Panc1 (cell line): ENCODE data around the gene CLPX. TPM values are rescaled to one million over a fixed set of nuclear protein-coding genes. Genes with fewer than 3 reads are reported as not detected.
A peak's percentile ranks its signal among the peaks of the same experiment; 100 is the strongest.

Source experiments
- ATAC-seq: fragments of 200-7000 bp; cut with Tn5 transposase; 2 replicates; pipeline ENCODE4 v1.9.1; 2020; ENCODE audit warnings: mild to moderate bottlenecking, moderate library complexity
- BruUV-seq: library from RNA; stranded (reverse); fragments of 400-500 nt; replicated peaks from 2 replicates; lab custom pipeline; 2021; lab: Mats Ljungman, UMichigan
- CTCF ChIA-PET: fragments of 300-600 bp; sonication (Branson Sonifier 250); formaldehyde crosslinking; loops from one replicate; lab custom pipeline; 2022; ENCODE audit warnings: antibody characterized with exemption; lab: Charles Lee
- POLR2A ChIA-PET: fragments of 300-600 bp; sonication (Branson Sonifier 250); formaldehyde crosslinking; loops from one replicate; lab custom pipeline; 2022; ENCODE audit warnings: antibody characterized with exemption; lab: Charles Lee
- DNase-seq: peaks from one replicate; pipeline ENCODE4 v3.0.0-alpha.2; 2010; ENCODE audit warnings: low read depth, low spot score
- H3K27ac ChIP-seq: 2 replicates; pipeline ENCODE4 v1.5.1; 2011; ENCODE audit warnings: mild to moderate bottlenecking, low read length, inconsistent platforms
- H3K27me3 ChIP-seq: fragments of 200-500 bp; sonication (Bioruptor generic); 2 replicates; pipeline ENCODE4 v1.6.0; 2014; ENCODE audit warnings: low read length, inconsistent platforms; ENCODE audit not compliant: control insufficient read depth, insufficient read depth
- H3K36me3 ChIP-seq: fragments of 200-500 bp; sonication (Bioruptor generic); 2 replicates; pipeline ENCODE4 v1.5.1; 2014; ENCODE audit warnings: inconsistent platforms, mild to moderate bottlenecking, low read length, moderate library complexity; ENCODE audit not compliant: control insufficient read depth, insufficient read depth
- H3K4me1 ChIP-seq: 2 replicates; pipeline ENCODE4 v1.5.1; 2011; ENCODE audit warnings: inconsistent platforms, mild to moderate bottlenecking, low read length, moderate library complexity; ENCODE audit not compliant: control insufficient read depth, insufficient read depth
- H3K4me3 ChIP-seq, 2 experiments: 2 replicates each; pipeline ENCODE4 v1.5.1; 2011 to 2012; ENCODE audit warnings: low read depth in 2 of 2, low read length in 2 of 2, mild to moderate bottlenecking in 2 of 2, inconsistent platforms in 1 of 2, moderate library complexity in 1 of 2
- H3K9me3 ChIP-seq: fragments of 200-500 bp; sonication (Bioruptor generic); 2 replicates; pipeline ENCODE4 v1.5.1; 2014; ENCODE audit warnings: low read depth, mild to moderate bottlenecking, inconsistent platforms, low read length, moderate library complexity; ENCODE audit not compliant: control insufficient read depth, insufficient read depth
- POLR2AphosphoS5 ChIP-seq: IDR thresholded peaks from 2 replicates; pipeline ENCODE4 v1.6.1; 2012; ENCODE audit warnings: mild to moderate bottlenecking, low read depth, low read length, moderate library complexity
- SIN3A ChIP-seq: IDR thresholded peaks from 2 replicates; pipeline ENCODE4 v1.6.1; 2012; ENCODE audit warnings: low read depth, mild to moderate bottlenecking, low read length, moderate library complexity, borderline replicate concordance; ENCODE audit not compliant: insufficient read depth
- TCF7L2 ChIP-seq: IDR thresholded peaks from 2 replicates; pipeline ENCODE4 v1.6.1; 2011; ENCODE audit warnings: mild to moderate bottlenecking, low read depth, low read length, inconsistent platforms
- in situ Hi-C: cut with HindIII; loops from 2 replicates; pipeline ENCODE4 v1.10.0; 2016; ENCODE audit warnings: low sequenced_read_pairs, low pct_unique_long_range_greater_than_20kb
- intact Hi-C: fragments of 100-400 bp; cut with micrococcal nuclease; formaldehyde crosslinking; loops from one replicate; pipeline ENCODE4 v1.10.0; 2022; ENCODE audit not compliant: unreplicated experiment
- total RNA-seq: library from RNA; stranded (reverse); gene quantifications from one replicate; pipeline ENCODE4 v1.2.1, GENCODE V29; 2021; ENCODE audit not compliant: unreplicated experiment
- TF ChIP-seq, protein P1 (sequence below): fragments of 450-650 bp; IDR thresholded peaks from 2 replicates; pipeline ENCODE4 v1.5.1; 2017; ENCODE audit warnings: mild to moderate bottlenecking
- TF ChIP-seq, protein P2 (sequence below), 2 experiments: IDR thresholded peaks; 2 replicates each; pipeline ENCODE4 v1.6.1; 2011 to 2012; ENCODE audit warnings: low read depth in 2 of 2, control low read depth in 1 of 2, low read length in 1 of 2, mild to moderate bottlenecking in 1 of 2, moderate library complexity in 1 of 2; ENCODE audit not compliant: insufficient read depth in 1 of 2

Gene CLPX
- total RNA-seq, 1 experiment from 2014 or later, result 49.9 TPM

GRCh38 chr15:65134538-65134937, 50.6 kb downstream of the CLPX start:
- no TSS peak for BruUV-seq
- Histone ChIP-seq H3K4me3 (peak overlapping the region; percentile 67 to 84; a peak in 3 of 4 replicates), H3K4me1 (peaks cover 7% of the 10 kb centered on the region; the same call in 1 of the 2 replicates), H3K9me3 (no peaks in the 10 kb centered on the region), H3K36me3 (0 out of 2 replicates have a peak, but pooled peaks cover 2% of the 10 kb centered on the region), H3K27ac (peak overlapping the region; percentile 75), H3K27me3 (no peaks in the 10 kb centered on the region)
- ATAC-seq, result no peak
- no peak for TF ChIP-seq SIN3A
- TF ChIP-seq POLR2AphosphoS5, result no peak
- TF ChIP-seq TCF7L2, result no peak
- TF ChIP-seq, protein P1, sequence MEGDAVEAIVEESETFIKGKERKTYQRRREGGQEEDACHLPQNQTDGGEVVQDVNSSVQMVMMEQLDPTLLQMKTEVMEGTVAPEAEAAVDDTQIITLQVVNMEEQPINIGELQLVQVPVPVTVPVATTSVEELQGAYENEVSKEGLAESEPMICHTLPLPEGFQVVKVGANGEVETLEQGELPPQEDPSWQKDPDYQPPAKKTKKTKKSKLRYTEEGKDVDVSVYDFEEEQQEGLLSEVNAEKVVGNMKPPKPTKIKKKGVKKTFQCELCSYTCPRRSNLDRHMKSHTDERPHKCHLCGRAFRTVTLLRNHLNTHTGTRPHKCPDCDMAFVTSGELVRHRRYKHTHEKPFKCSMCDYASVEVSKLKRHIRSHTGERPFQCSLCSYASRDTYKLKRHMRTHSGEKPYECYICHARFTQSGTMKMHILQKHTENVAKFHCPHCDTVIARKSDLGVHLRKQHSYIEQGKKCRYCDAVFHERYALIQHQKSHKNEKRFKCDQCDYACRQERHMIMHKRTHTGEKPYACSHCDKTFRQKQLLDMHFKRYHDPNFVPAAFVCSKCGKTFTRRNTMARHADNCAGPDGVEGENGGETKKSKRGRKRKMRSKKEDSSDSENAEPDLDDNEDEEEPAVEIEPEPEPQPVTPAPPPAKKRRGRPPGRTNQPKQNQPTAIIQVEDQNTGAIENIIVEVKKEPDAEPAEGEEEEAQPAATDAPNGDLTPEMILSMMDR, result no peak
- TF ChIP-seq, protein P2, sequence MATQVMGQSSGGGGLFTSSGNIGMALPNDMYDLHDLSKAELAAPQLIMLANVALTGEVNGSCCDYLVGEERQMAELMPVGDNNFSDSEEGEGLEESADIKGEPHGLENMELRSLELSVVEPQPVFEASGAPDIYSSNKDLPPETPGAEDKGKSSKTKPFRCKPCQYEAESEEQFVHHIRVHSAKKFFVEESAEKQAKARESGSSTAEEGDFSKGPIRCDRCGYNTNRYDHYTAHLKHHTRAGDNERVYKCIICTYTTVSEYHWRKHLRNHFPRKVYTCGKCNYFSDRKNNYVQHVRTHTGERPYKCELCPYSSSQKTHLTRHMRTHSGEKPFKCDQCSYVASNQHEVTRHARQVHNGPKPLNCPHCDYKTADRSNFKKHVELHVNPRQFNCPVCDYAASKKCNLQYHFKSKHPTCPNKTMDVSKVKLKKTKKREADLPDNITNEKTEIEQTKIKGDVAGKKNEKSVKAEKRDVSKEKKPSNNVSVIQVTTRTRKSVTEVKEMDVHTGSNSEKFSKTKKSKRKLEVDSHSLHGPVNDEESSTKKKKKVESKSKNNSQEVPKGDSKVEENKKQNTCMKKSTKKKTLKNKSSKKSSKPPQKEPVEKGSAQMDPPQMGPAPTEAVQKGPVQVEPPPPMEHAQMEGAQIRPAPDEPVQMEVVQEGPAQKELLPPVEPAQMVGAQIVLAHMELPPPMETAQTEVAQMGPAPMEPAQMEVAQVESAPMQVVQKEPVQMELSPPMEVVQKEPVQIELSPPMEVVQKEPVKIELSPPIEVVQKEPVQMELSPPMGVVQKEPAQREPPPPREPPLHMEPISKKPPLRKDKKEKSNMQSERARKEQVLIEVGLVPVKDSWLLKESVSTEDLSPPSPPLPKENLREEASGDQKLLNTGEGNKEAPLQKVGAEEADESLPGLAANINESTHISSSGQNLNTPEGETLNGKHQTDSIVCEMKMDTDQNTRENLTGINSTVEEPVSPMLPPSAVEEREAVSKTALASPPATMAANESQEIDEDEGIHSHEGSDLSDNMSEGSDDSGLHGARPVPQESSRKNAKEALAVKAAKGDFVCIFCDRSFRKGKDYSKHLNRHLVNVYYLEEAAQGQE (IDR thresholded peaks at IDR 0.05; ENCODE audit: insufficient read depth in 1 of 2, low read depth in 2 of 2, low read length in 1 of 2), result no peak
- CTCF ChIA-PET, result no interaction called here
- POLR2A ChIA-PET, result no interaction called here
- DNase-seq, result no peak
- in situ Hi-C loops (no loop called here), intact Hi-C loops (no loop called here)

- ChIA-PET CTCF (no interaction called here), POLR2A (interaction anchor here (0.6 kb wide), 2 partner anchors 177 to 318 kb away, joined by 3 to 4 read pairs; no protein-coding TSS in a partner anchor)
- no TSS peak for BruUV-seq
- peaks cover 7% of the 10 kb centered on the region; the same call in 1 of the 2 replicates for H3K4me1 ChIP-seq
- no peaks in the 10 kb centered on the region for H3K27me3 ChIP-seq
- peak; percentile 75; the same call in 1 of the 2 replicates for TF ChIP-seq SIN3A
- no peak for TF ChIP-seq TCF7L2
- peak; percentile 87 for TF ChIP-seq POLR2AphosphoS5
- TF ChIP-seq, protein P1, result no peak
- TF ChIP-seq, protein P2 (IDR thresholded peaks at IDR 0.05; ENCODE audit: insufficient read depth in 1 of 2, low read depth in 2 of 2, low read length in 1 of 2), result no peak
- peak; percentile 98 for ATAC-seq
- H3K36me3 ChIP-seq, result peaks cover 6% of the 10 kb centered on the region; the same call in 1 of the 2 replicates
- DNase-seq, result peak; percentile 69
- H3K9me3 ChIP-seq, result no peaks in the 10 kb centered on the region
- in situ Hi-C loops (no loop called here), intact Hi-C loops (no loop called here)
- peak within 1 kb of the TSS; percentile 75 for H3K27ac ChIP-seq
- peak within 1 kb of the TSS; percentile 67 to 84 for H3K4me3 ChIP-seq
Observed at GRCh38 chr15:65133548-65134200, 51.5 kb downstream of the CLPX start, which contains the start of gene PDCD7. Gene PDCD7, minus strand, starts transcription at chr15:65133808. Its CDS starts 27 bp downstream, at chr15:65133781.
